ENCODE measurements around the gene SLC6A11.

SLC6A11 gene

GRCh38 chr3:10883478-10884234, 67.6 kb downstream of the SLC6A11 start:
- H3K4me3 ChIP-seq (ENCODE audit: low read length in 2 of 2): no peak overlapping the region
- peaks cover 5 to 8% of the 10 kb centered on the region in 2 donors for H3K27me3 ChIP-seq (ENCODE audit: control insufficient read depth in 1 of 2, insufficient read depth in 2 of 2, low read length in 2 of 2)
- H3K4me1 ChIP-seq (ENCODE audit: control insufficient read depth, insufficient read depth, low read length): no peaks in the 10 kb centered on the region

GRCh38 chr3:10887015-10887414, 71.0 kb downstream of the SLC6A11 start:
- H3K27me3 ChIP-seq (ENCODE audit: control insufficient read depth in 1 of 2, insufficient read depth in 2 of 2, low read length in 2 of 2): peaks cover 0 to 6% of the 10 kb centered on the region in 2 donors
- H3K9me3 ChIP-seq (ENCODE audit: control insufficient read depth in 2 of 2, low read length in 2 of 2): peaks cover 4 to 5% of the 10 kb centered on the region in 2 donors
- H3K36me3 ChIP-seq (ENCODE audit: control insufficient read depth in 2 of 2, insufficient read depth in 2 of 2, low read length in 2 of 2): no peaks in the 10 kb centered on the region
- H3K4me3 ChIP-seq (ENCODE audit: low read length in 2 of 2): no peak overlapping the region
- no peak overlapping the region for H3K9ac ChIP-seq (ENCODE audit: low read length in 2 of 2)
- no peak overlapping the region for H3K27ac ChIP-seq (ENCODE audit: low read length)
- H3K4me1 ChIP-seq (ENCODE audit: control insufficient read depth, insufficient read depth, low read length): no peaks in the 10 kb centered on the region

More at GRCh38 chr3:10883478-10884234, 67.6 kb downstream of the SLC6A11 start:
- Histone ChIP-seq H3K27ac (ENCODE audit: low read length) (no peak overlapping the region), H3K9me3 (ENCODE audit: control insufficient read depth in 2 of 2, low read length in 2 of 2) (no peaks in the 10 kb centered on the region), H3K36me3 (ENCODE audit: control insufficient read depth in 2 of 2, insufficient read depth in 2 of 2, low read length in 2 of 2) (no peaks in the 10 kb centered on the region), H3K9ac (ENCODE audit: low read length in 2 of 2) (no peak overlapping the region)

GRCh38 chr3:10888518-10889090, 72.6 kb downstream of the SLC6A11 start:
- Histone ChIP-seq H3K4me3 (ENCODE audit: low read length in 2 of 2) (no peak overlapping the region), H3K9me3 (ENCODE audit: control insufficient read depth in 2 of 2, low read length in 2 of 2) (peaks cover 5 to 7% of the 10 kb centered on the region in 2 donors), H3K9ac (ENCODE audit: low read length in 2 of 2) (no peak overlapping the region), H3K4me1 (ENCODE audit: control insufficient read depth, insufficient read depth, low read length) (no peaks in the 10 kb centered on the region), H3K36me3 (ENCODE audit: control insufficient read depth in 2 of 2, insufficient read depth in 2 of 2, low read length in 2 of 2) (no peaks in the 10 kb centered on the region), H3K27me3 (ENCODE audit: control insufficient read depth in 1 of 2, insufficient read depth in 2 of 2, low read length in 2 of 2) (peaks cover 0 to 6% of the 10 kb centered on the region in 2 donors), H3K27ac (ENCODE audit: low read length) (no peak overlapping the region)

GRCh38 chr3:10889206-10889960, 73.4 kb downstream of the SLC6A11 start:
- no peak overlapping the region for H3K4me3 ChIP-seq (ENCODE audit: low read length in 2 of 2)
- no peak overlapping the region for H3K27ac ChIP-seq (ENCODE audit: low read length)
- peaks cover 5 to 10% of the 10 kb centered on the region in 2 donors for H3K9me3 ChIP-seq (ENCODE audit: control insufficient read depth in 2 of 2, low read length in 2 of 2)
- H3K36me3 ChIP-seq (ENCODE audit: control insufficient read depth in 2 of 2, insufficient read depth in 2 of 2, low read length in 2 of 2): no peaks in the 10 kb centered on the region
- H3K27me3 ChIP-seq (ENCODE audit: control insufficient read depth in 1 of 2, insufficient read depth in 2 of 2, low read length in 2 of 2): peaks cover 0 to 2% of the 10 kb centered on the region in 2 donors
- H3K9ac ChIP-seq (ENCODE audit: low read length in 2 of 2): no peak overlapping the region
- no peaks in the 10 kb centered on the region for H3K4me1 ChIP-seq (ENCODE audit: control insufficient read depth, insufficient read depth, low read length)

- Histone ChIP-seq H3K36me3 (ENCODE audit: control insufficient read depth in 2 of 2, insufficient read depth in 2 of 2, low read length in 2 of 2) (no peaks in the 10 kb centered on the region), H3K27ac (ENCODE audit: low read length) (no peak overlapping the region)
Observed at GRCh38 chr3:10890665-10891064, 74.6 kb downstream of the SLC6A11 start.

GRCh38 chr3:10892622-10893021, 76.6 kb downstream of the SLC6A11 start:
- H3K36me3 ChIP-seq (ENCODE audit: control insufficient read depth in 2 of 2, insufficient read depth in 2 of 2, low read length in 2 of 2): no peaks in the 10 kb centered on the region
- no peaks in the 10 kb centered on the region for H3K4me1 ChIP-seq (ENCODE audit: control insufficient read depth, insufficient read depth, low read length)
- H3K27ac ChIP-seq (ENCODE audit: low read length): no peak overlapping the region
- no peaks in the 10 kb centered on the region for H3K27me3 ChIP-seq (ENCODE audit: control insufficient read depth in 1 of 2, insufficient read depth in 2 of 2, low read length in 2 of 2)
- H3K9ac ChIP-seq (ENCODE audit: low read length in 2 of 2): no peak overlapping the region
- peaks cover 5 to 10% of the 10 kb centered on the region in 2 donors for H3K9me3 ChIP-seq (ENCODE audit: control insufficient read depth in 2 of 2, low read length in 2 of 2)
- H3K4me3 ChIP-seq (ENCODE audit: low read length in 2 of 2): no peak overlapping the region

More at GRCh38 chr3:10890665-10891064, 74.6 kb downstream of the SLC6A11 start:
- Histone ChIP-seq H3K4me1 (ENCODE audit: control insufficient read depth, insufficient read depth, low read length) (no peaks in the 10 kb centered on the region), H3K4me3 (ENCODE audit: low read length in 2 of 2) (no peak overlapping the region), H3K9ac (ENCODE audit: low read length in 2 of 2) (no peak overlapping the region), H3K27me3 (ENCODE audit: control insufficient read depth in 1 of 2, insufficient read depth in 2 of 2, low read length in 2 of 2) (peaks cover 0 to 2% of the 10 kb centered on the region in 2 donors), H3K9me3 (ENCODE audit: control insufficient read depth in 2 of 2, low read length in 2 of 2) (peaks cover 5 to 10% of the 10 kb centered on the region in 2 donors)

GRCh38 chr3:10901296-10901945, 85.4 kb downstream of the SLC6A11 start:
- H3K27ac ChIP-seq (ENCODE audit: low read length): no peak overlapping the region
- no peak overlapping the region for H3K4me3 ChIP-seq (ENCODE audit: low read length in 2 of 2)
- no peaks in the 10 kb centered on the region for H3K36me3 ChIP-seq (ENCODE audit: control insufficient read depth in 2 of 2, insufficient read depth in 2 of 2, low read length in 2 of 2)
- H3K9ac ChIP-seq (ENCODE audit: low read length in 2 of 2): no peak overlapping the region
- no peaks in the 10 kb centered on the region for H3K4me1 ChIP-seq (ENCODE audit: control insufficient read depth, insufficient read depth, low read length)
- H3K27me3 ChIP-seq (ENCODE audit: control insufficient read depth in 1 of 2, insufficient read depth in 2 of 2, low read length in 2 of 2): peaks cover 0 to 2% of the 10 kb centered on the region in 2 donors
- peaks cover 2 to 6% of the 10 kb centered on the region in 2 donors for H3K9me3 ChIP-seq (ENCODE audit: control insufficient read depth in 2 of 2, low read length in 2 of 2)

- H3K27me3 ChIP-seq (ENCODE audit: control insufficient read depth in 1 of 2, insufficient read depth in 2 of 2, low read length in 2 of 2): no peaks in the 10 kb centered on the region
- no peaks in the 10 kb centered on the region for H3K4me1 ChIP-seq (ENCODE audit: control insufficient read depth, insufficient read depth, low read length)
- H3K4me3 ChIP-seq (ENCODE audit: low read length in 2 of 2): no peak overlapping the region
- no peak overlapping the region for H3K9ac ChIP-seq (ENCODE audit: low read length in 2 of 2)
- H3K36me3 ChIP-seq (ENCODE audit: control insufficient read depth in 2 of 2, insufficient read depth in 2 of 2, low read length in 2 of 2): no peaks in the 10 kb centered on the region
- no peak overlapping the region for H3K27ac ChIP-seq (ENCODE audit: low read length)
- peaks cover 6 to 20% of the 10 kb centered on the region in 2 donors for H3K9me3 ChIP-seq (ENCODE audit: control insufficient read depth in 2 of 2, low read length in 2 of 2)
Observed at GRCh38 chr3:10907262-10907661, 91.2 kb downstream of the SLC6A11 start.

- peaks cover under 1 to 3% of the 10 kb centered on the region in 2 donors for H3K27me3 ChIP-seq (ENCODE audit: control insufficient read depth in 1 of 2, insufficient read depth in 2 of 2, low read length in 2 of 2)
- H3K36me3 ChIP-seq (ENCODE audit: control insufficient read depth in 2 of 2, insufficient read depth in 2 of 2, low read length in 2 of 2): no peaks in the 10 kb centered on the region
- no peak overlapping the region for H3K4me3 ChIP-seq (ENCODE audit: low read length in 2 of 2)
- H3K27ac ChIP-seq (ENCODE audit: low read length): no peak overlapping the region
- no peak overlapping the region for H3K9ac ChIP-seq (ENCODE audit: low read length in 2 of 2)
- H3K4me1 ChIP-seq (ENCODE audit: control insufficient read depth, insufficient read depth, low read length): no peaks in the 10 kb centered on the region
- peaks cover 6 to 17% of the 10 kb centered on the region in 2 donors for H3K9me3 ChIP-seq (ENCODE audit: control insufficient read depth in 2 of 2, low read length in 2 of 2)
Observed at GRCh38 chr3:10910367-10910766, 94.3 kb downstream of the SLC6A11 start.

GRCh38 chr3:10911350-10912002, 95.4 kb downstream of the SLC6A11 start:
- Histone ChIP-seq H3K9me3 (ENCODE audit: control insufficient read depth in 2 of 2, low read length in 2 of 2) (peaks cover 3 to 18% of the 10 kb centered on the region in 2 donors), H3K27ac (ENCODE audit: low read length) (no peak overlapping the region), H3K36me3 (ENCODE audit: control insufficient read depth in 2 of 2, insufficient read depth in 2 of 2, low read length in 2 of 2) (no peaks in the 10 kb centered on the region), H3K9ac (ENCODE audit: low read length in 2 of 2) (no peak overlapping the region), H3K4me3 (ENCODE audit: low read length in 2 of 2) (no peak overlapping the region), H3K4me1 (ENCODE audit: control insufficient read depth, insufficient read depth, low read length) (no peaks in the 10 kb centered on the region), H3K27me3 (ENCODE audit: control insufficient read depth in 1 of 2, insufficient read depth in 2 of 2, low read length in 2 of 2) (peaks cover 2 to 3% of the 10 kb centered on the region in 2 donors)

All from stomach smooth muscle (tissue), 2 donors.